ENCODE measurements around the gene CA6. TPM values are rescaled to one million over a fixed set of nuclear protein-coding genes. Genes with fewer than 3 reads are reported as not detected.
A peak's percentile ranks its signal among the peaks of the same experiment; 100 is the strongest.
"Not testable (repeated sequence)": the region's sequence is repeated elsewhere in the genome, so short reads cannot be mapped to it uniquely, and the experiment has no call there.

CA6 gene
- not detected for total RNA-seq (2021; ENCODE audit: unreplicated experiment)
- polyA plus RNA-seq (2012; ENCODE audit: insufficient read length) = 0.15 TPM
- Bru-seq, nascent RNA = not detected
- not detected for BruChase-seq, experiment 1, labeled RNA remaining after a 2-hour chase
- BruChase-seq, experiment 2, labeled RNA remaining after a 6-hour chase = not detected
- long read RNA-seq = 0 reads

DNA sequence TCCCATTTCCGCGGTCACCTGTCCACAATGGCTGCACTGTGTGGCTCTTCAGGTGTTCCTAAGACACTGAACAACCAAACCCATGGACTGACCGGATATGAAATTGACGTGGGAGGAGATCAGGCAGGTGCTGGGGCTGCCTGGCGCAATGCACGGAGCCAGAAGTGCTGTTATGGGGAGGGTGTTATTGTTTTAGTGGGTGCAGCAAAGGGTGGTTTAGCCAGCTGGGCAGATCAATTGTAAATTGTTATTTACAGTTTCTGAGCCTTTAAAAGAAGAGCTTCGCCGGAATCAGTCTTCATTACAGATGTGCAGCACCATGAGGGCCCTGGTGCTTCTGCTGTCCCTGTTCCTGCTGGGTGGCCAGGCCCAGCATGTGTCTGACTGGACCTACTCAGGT is at the start of gene CA6:
Gene CA6 (plus strand): TSS at position 301 of the 400 bp plus-strand sequence. CDS start 19 bp downstream, at position 320.
- ChIA-PET POLR2A (interaction anchor here (0.6 kb wide), 1 partner anchor 130 kb away, joined by 3 read pairs; no protein-coding TSS in a partner anchor), CTCF (interaction anchor here (0.6 kb wide), 1 partner anchor 71 kb away, joined by 7 read pairs; no protein-coding TSS in a partner anchor)
- peaks cover 14% of the 10 kb centered on the region for H3K4me1 ChIP-seq (ENCODE audit: control insufficient read depth, insufficient read depth, low read length)
- no peak for DNase-seq (ENCODE audit: low read depth, low spot score)
- no peaks in the 10 kb centered on the region for H3K36me3 ChIP-seq (ENCODE audit: control insufficient read depth, insufficient read depth, low read length)
- ATAC-seq = no peak
- intact Hi-C loops (cut with micrococcal nuclease; ENCODE audit: unreplicated experiment) (no loop called here), in situ Hi-C loops (cut with HindIII; ENCODE audit: low pct_unique_long_range_greater_than_20kb, low sequenced_read_pairs) (no loop called here)
- no peak within 1 kb of the TSS for H3K4me3 ChIP-seq (ENCODE audit: low read depth in 2 of 2, low read length in 2 of 2)
- no peak within 1 kb of the TSS for H3K27ac ChIP-seq (ENCODE audit: low read length)
- H3K9me3 ChIP-seq (ENCODE audit: control insufficient read depth, insufficient read depth, low read depth, low read length) = no peaks in the 10 kb centered on the region
- no peaks in the 10 kb centered on the region for H3K27me3 ChIP-seq (ENCODE audit: control insufficient read depth, insufficient read depth, low read length)
- TF ChIP-seq TCF7L2 (IDR thresholded peaks at IDR 0.05; ENCODE audit: low read depth, low read length) = no peak
- TF ChIP-seq, protein P1, sequence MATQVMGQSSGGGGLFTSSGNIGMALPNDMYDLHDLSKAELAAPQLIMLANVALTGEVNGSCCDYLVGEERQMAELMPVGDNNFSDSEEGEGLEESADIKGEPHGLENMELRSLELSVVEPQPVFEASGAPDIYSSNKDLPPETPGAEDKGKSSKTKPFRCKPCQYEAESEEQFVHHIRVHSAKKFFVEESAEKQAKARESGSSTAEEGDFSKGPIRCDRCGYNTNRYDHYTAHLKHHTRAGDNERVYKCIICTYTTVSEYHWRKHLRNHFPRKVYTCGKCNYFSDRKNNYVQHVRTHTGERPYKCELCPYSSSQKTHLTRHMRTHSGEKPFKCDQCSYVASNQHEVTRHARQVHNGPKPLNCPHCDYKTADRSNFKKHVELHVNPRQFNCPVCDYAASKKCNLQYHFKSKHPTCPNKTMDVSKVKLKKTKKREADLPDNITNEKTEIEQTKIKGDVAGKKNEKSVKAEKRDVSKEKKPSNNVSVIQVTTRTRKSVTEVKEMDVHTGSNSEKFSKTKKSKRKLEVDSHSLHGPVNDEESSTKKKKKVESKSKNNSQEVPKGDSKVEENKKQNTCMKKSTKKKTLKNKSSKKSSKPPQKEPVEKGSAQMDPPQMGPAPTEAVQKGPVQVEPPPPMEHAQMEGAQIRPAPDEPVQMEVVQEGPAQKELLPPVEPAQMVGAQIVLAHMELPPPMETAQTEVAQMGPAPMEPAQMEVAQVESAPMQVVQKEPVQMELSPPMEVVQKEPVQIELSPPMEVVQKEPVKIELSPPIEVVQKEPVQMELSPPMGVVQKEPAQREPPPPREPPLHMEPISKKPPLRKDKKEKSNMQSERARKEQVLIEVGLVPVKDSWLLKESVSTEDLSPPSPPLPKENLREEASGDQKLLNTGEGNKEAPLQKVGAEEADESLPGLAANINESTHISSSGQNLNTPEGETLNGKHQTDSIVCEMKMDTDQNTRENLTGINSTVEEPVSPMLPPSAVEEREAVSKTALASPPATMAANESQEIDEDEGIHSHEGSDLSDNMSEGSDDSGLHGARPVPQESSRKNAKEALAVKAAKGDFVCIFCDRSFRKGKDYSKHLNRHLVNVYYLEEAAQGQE (IDR thresholded peaks at IDR 0.05; ENCODE audit: insufficient read depth in 1 of 2, low read depth in 2 of 2, low read length in 1 of 2) = no peak
- TF ChIP-seq, protein P2, sequence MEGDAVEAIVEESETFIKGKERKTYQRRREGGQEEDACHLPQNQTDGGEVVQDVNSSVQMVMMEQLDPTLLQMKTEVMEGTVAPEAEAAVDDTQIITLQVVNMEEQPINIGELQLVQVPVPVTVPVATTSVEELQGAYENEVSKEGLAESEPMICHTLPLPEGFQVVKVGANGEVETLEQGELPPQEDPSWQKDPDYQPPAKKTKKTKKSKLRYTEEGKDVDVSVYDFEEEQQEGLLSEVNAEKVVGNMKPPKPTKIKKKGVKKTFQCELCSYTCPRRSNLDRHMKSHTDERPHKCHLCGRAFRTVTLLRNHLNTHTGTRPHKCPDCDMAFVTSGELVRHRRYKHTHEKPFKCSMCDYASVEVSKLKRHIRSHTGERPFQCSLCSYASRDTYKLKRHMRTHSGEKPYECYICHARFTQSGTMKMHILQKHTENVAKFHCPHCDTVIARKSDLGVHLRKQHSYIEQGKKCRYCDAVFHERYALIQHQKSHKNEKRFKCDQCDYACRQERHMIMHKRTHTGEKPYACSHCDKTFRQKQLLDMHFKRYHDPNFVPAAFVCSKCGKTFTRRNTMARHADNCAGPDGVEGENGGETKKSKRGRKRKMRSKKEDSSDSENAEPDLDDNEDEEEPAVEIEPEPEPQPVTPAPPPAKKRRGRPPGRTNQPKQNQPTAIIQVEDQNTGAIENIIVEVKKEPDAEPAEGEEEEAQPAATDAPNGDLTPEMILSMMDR (IDR thresholded peaks at IDR 0.05) = no peak
- no peak for TF ChIP-seq SIN3A (IDR thresholded peaks at IDR 0.05; ENCODE audit: borderline replicate concordance, insufficient read depth, low read depth, low read length)
- TF ChIP-seq POLR2AphosphoS5 (IDR thresholded peaks at IDR 0.05; ENCODE audit: low read depth, low read length) = no peak
- BruUV-seq (replicated peaks) = no TSS peak

DNA sequence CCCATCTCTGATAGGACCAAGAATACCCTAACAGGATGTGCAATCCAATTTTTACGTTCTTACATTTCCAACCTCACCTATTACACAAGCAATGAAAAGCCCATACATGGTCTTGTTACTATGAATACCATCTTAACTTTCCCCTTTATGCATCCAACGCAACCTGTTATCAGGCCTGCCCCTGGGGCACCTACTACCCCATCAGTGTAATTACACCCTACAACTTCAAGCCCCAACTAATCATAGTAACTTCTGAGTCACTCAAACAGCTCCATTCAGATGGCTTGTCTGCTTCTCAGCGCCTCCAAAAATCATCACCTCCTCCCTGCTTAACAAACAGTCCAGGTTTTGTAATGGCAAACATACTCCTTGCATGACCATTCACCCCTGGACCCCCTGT is 48.9 kb upstream of the CA6 start:
- DNase-seq (ENCODE audit: low read depth, low spot score); H3K9me3 ChIP-seq (ENCODE audit: control insufficient read depth, insufficient read depth, low read depth, low read length); intact Hi-C loops (cut with micrococcal nuclease; ENCODE audit: unreplicated experiment); ATAC-seq; CTCF ChIA-PET; H3K27me3 ChIP-seq (ENCODE audit: control insufficient read depth, insufficient read depth, low read length); POLR2A ChIA-PET; in situ Hi-C loops (cut with HindIII; ENCODE audit: low pct_unique_long_range_greater_than_20kb, low sequenced_read_pairs); H3K36me3 ChIP-seq (ENCODE audit: control insufficient read depth, insufficient read depth, low read length); BruUV-seq (replicated peaks); H3K4me3 ChIP-seq (ENCODE audit: low read depth in 2 of 2, low read length in 2 of 2); H3K27ac ChIP-seq (ENCODE audit: low read length): not testable (repeated sequence)
- H3K4me1 ChIP-seq (ENCODE audit: control insufficient read depth, insufficient read depth, low read length) = peaks cover 14% of the 10 kb centered on the region

DNA sequence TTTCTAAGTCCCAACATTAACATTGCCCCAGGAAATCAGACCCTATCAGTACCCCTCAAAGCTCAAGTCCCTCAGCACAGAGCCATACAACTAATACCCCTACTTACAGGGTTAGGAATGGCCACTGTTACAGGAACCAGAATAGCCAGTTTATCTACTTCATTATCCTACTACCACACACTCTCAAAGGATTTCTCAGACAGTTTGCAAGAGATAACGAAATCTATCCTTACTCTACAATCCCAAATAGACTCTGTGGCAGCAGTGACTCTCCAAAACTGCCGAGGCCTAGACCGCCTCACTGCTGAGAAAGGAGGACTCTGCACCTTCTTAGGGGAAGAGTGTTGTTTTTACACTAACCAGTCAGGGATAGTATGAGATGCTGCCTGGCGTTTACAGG is 48.2 kb upstream of the CA6 start:
- BruUV-seq (replicated peaks); H3K4me1 ChIP-seq (ENCODE audit: control insufficient read depth, insufficient read depth, low read length); intact Hi-C loops (cut with micrococcal nuclease; ENCODE audit: unreplicated experiment); H3K4me3 ChIP-seq (ENCODE audit: low read depth in 2 of 2, low read length in 2 of 2); H3K36me3 ChIP-seq (ENCODE audit: control insufficient read depth, insufficient read depth, low read length); H3K9me3 ChIP-seq (ENCODE audit: control insufficient read depth, insufficient read depth, low read depth, low read length); DNase-seq (ENCODE audit: low read depth, low spot score); in situ Hi-C loops (cut with HindIII; ENCODE audit: low pct_unique_long_range_greater_than_20kb, low sequenced_read_pairs); CTCF ChIA-PET; H3K27me3 ChIP-seq (ENCODE audit: control insufficient read depth, insufficient read depth, low read length); H3K27ac ChIP-seq (ENCODE audit: low read length); ATAC-seq; POLR2A ChIA-PET: not testable (repeated sequence)

DNA sequence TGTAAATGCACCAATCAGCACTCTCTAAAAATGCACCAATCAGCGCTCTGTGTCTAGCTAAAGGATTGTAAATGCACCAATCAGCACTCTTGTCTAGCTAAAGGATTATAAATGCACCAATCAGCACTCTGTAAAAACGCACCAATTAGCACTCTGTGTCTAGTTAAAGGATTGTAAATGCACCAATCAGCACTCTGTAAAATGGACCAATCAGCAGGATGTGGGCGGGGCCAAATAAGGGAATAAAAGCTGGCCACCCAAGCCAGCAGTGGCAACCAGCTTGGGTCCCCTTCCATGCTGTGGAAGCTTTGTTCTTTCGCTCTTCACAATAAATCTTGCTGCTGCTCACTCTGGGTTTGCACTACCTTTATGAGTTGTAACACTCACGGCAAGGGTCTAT is 47.2 kb upstream of the CA6 start:
- ChIA-PET CTCF (interaction anchor here (0.6 kb wide), 1 partner anchor 36 kb away, joined by 3 read pairs; no protein-coding TSS in a partner anchor), POLR2A (interaction anchor here (0.6 kb wide), 1 partner anchor 32 kb away, joined by 3 read pairs; no protein-coding TSS in a partner anchor)
- in situ Hi-C loops (cut with HindIII; ENCODE audit: low pct_unique_long_range_greater_than_20kb, low sequenced_read_pairs); H3K36me3 ChIP-seq (ENCODE audit: control insufficient read depth, insufficient read depth, low read length); intact Hi-C loops (cut with micrococcal nuclease; ENCODE audit: unreplicated experiment); H3K27me3 ChIP-seq (ENCODE audit: control insufficient read depth, insufficient read depth, low read length); H3K9me3 ChIP-seq (ENCODE audit: control insufficient read depth, insufficient read depth, low read depth, low read length); ATAC-seq; BruUV-seq (replicated peaks); DNase-seq (ENCODE audit: low read depth, low spot score); H3K4me3 ChIP-seq (ENCODE audit: low read depth in 2 of 2, low read length in 2 of 2): not testable (repeated sequence)
- Histone ChIP-seq H3K27ac (ENCODE audit: low read length) (peak overlapping the region; percentile 58; the same call in 1 of the 2 replicates), H3K4me1 (ENCODE audit: control insufficient read depth, insufficient read depth, low read length) (peaks cover 17% of the 10 kb centered on the region)
